Neuron (in vitro differentiated cells): ENCODE measurements around the gene RHEBL1.

Source experiments
- H2AFZ ChIP-seq: one replicate; pipeline ENCODE4 v1.6.1; 2013; ENCODE audit warnings: low read depth, mild to moderate bottlenecking, inconsistent platforms, low read length, moderate library complexity
- H3K27me3 ChIP-seq: one replicate; pipeline ENCODE4 v1.6.1; 2013; ENCODE audit warnings: low read length; ENCODE audit not compliant: insufficient read depth
- H3K36me3 ChIP-seq: one replicate; pipeline ENCODE4 v1.6.1; 2013; ENCODE audit warnings: low read length; ENCODE audit not compliant: insufficient read depth
- H3K4me1 ChIP-seq: one replicate; pipeline ENCODE4 v1.6.1; 2013; ENCODE audit warnings: low read length; ENCODE audit not compliant: insufficient read depth
- H3K4me3 ChIP-seq: 2 replicates; pipeline ENCODE4 v1.5.1; 2013; ENCODE audit warnings: mild to moderate bottlenecking, low read length, moderate library complexity
- H3K9me3 ChIP-seq: one replicate; pipeline ENCODE4 v1.6.1; 2013; ENCODE audit warnings: low read length

The RHEBL1 gene

GRCh38 chr12:49055978-49056754 is 13.6 kb downstream of the RHEBL1 start:
- Histone ChIP-seq H3K4me3 (no peak overlapping the region), H3K4me1 (peaks cover 38% of the 10 kb centered on the region), H3K27me3 (no peaks in the 10 kb centered on the region), H2AFZ (no peak overlapping the region), H3K9me3 (no peaks in the 10 kb centered on the region), H3K36me3 (peaks cover 51% of the 10 kb centered on the region)

- Histone ChIP-seq H3K36me3 (peaks cover 61% of the 10 kb centered on the region), H2AFZ (no peak overlapping the region), H3K27me3 (no peaks in the 10 kb centered on the region), H3K4me1 (peaks cover 36% of the 10 kb centered on the region), H3K9me3 (no peaks in the 10 kb centered on the region), H3K4me3 (no peak overlapping the region)
These were observed 14.7 kb downstream of the RHEBL1 start for GRCh38 chr12:49055092-49055491.

GRCh38 chr12:49054524-49054923 is 15.3 kb downstream of the RHEBL1 start:
- Histone ChIP-seq H3K4me1 (peaks cover 36% of the 10 kb centered on the region), H3K36me3 (peaks cover 67% of the 10 kb centered on the region), H3K9me3 (no peaks in the 10 kb centered on the region), H3K4me3 (no peak overlapping the region), H3K27me3 (no peaks in the 10 kb centered on the region), H2AFZ (no peak overlapping the region)

- Histone ChIP-seq H3K9me3 (no peaks in the 10 kb centered on the region), H2AFZ (no peak overlapping the region), H3K4me3 (no peak overlapping the region), H3K4me1 (peaks cover 33% of the 10 kb centered on the region), H3K27me3 (no peaks in the 10 kb centered on the region), H3K36me3 (peaks cover 71% of the 10 kb centered on the region)
These were observed 15.7 kb downstream of the RHEBL1 start for GRCh38 chr12:49054096-49054495.

GRCh38 chr12:49052451-49053208 is 17.1 kb downstream of the RHEBL1 start:
- Histone ChIP-seq H3K4me1 (peaks cover 18% of the 10 kb centered on the region), H3K36me3 (peaks cover 86% of the 10 kb centered on the region), H3K9me3 (no peaks in the 10 kb centered on the region), H2AFZ (no peak overlapping the region), H3K27me3 (no peaks in the 10 kb centered on the region), H3K4me3 (no peak overlapping the region)

- H3K4me1 ChIP-seq = peaks cover 11% of the 10 kb centered on the region
- no peaks in the 10 kb centered on the region for H3K27me3 ChIP-seq
- peaks cover 92% of the 10 kb centered on the region for H3K36me3 ChIP-seq
- no peaks in the 10 kb centered on the region for H3K9me3 ChIP-seq
- H3K4me3 ChIP-seq = no peak overlapping the region
- H2AFZ ChIP-seq = no peak overlapping the region
These were observed 17.9 kb downstream of the RHEBL1 start for GRCh38 chr12:49051777-49052438.

GRCh38 chr12:49051373-49051764 is 18.4 kb downstream of the RHEBL1 start:
- Histone ChIP-seq H3K36me3 (peaks cover 96% of the 10 kb centered on the region), H3K4me3 (no peak overlapping the region), H3K9me3 (no peaks in the 10 kb centered on the region), H2AFZ (no peak overlapping the region), H3K4me1 (peaks cover 6% of the 10 kb centered on the region), H3K27me3 (no peaks in the 10 kb centered on the region)

GRCh38 chr12:49050507-49051372 is 19.0 kb downstream of the RHEBL1 start:
- peaks cover 97% of the 10 kb centered on the region for H3K36me3 ChIP-seq
- no peaks in the 10 kb centered on the region for H3K4me1 ChIP-seq
- H3K4me3 ChIP-seq = no peak overlapping the region
- H3K27me3 ChIP-seq = no peaks in the 10 kb centered on the region
- H3K9me3 ChIP-seq = no peaks in the 10 kb centered on the region
- no peak overlapping the region for H2AFZ ChIP-seq

GRCh38 chr12:49049566-49050224 is 20.1 kb downstream of the RHEBL1 start:
- Histone ChIP-seq H3K4me3 (no peak overlapping the region), H3K4me1 (no peaks in the 10 kb centered on the region), H3K9me3 (no peaks in the 10 kb centered on the region), H3K27me3 (no peaks in the 10 kb centered on the region), H2AFZ (no peak overlapping the region), H3K36me3 (peaks cover 95% of the 10 kb centered on the region)

- Histone ChIP-seq H3K9me3 (no peaks in the 10 kb centered on the region), H3K4me1 (no peaks in the 10 kb centered on the region), H3K27me3 (no peaks in the 10 kb centered on the region), H3K36me3 (peaks cover 96% of the 10 kb centered on the region), H3K4me3 (no peak overlapping the region), H2AFZ (no peak overlapping the region)
These were observed 20.8 kb downstream of the RHEBL1 start for GRCh38 chr12:49048953-49049352.

- no peaks in the 10 kb centered on the region for H3K4me1 ChIP-seq
- no peaks in the 10 kb centered on the region for H3K9me3 ChIP-seq
- no peaks in the 10 kb centered on the region for H3K27me3 ChIP-seq
- no peak overlapping the region for H3K4me3 ChIP-seq
- H3K36me3 ChIP-seq = peaks cover 96% of the 10 kb centered on the region
- H2AFZ ChIP-seq = no peak overlapping the region
These were observed 23.5 kb downstream of the RHEBL1 start for GRCh38 chr12:49046129-49046895.

GRCh38 chr12:49044660-49045059 is 25.1 kb downstream of the RHEBL1 start:
- Histone ChIP-seq H2AFZ (no peak overlapping the region), H3K4me3 (no peak overlapping the region), H3K36me3 (peaks cover 91% of the 10 kb centered on the region), H3K4me1 (no peaks in the 10 kb centered on the region), H3K27me3 (no peaks in the 10 kb centered on the region), H3K9me3 (no peaks in the 10 kb centered on the region)
